Activated naive CD4-positive, alpha-beta T cell treated with anti-CD3 and anti-CD28 coated beads, Interleukin-2, amount 50 U/mL, for 24 hours (primary cell): ENCODE results near the gene HOXA10.

ENCODE experiments used
- H3K27ac Mint-ChIP-seq: one replicate; pipeline ENCODE4 v1.8.0; 2021; ENCODE audit warnings: mild to moderate bottlenecking, mixed read lengths
- H3K27me3 Mint-ChIP-seq: one replicate; pipeline ENCODE4 v1.8.0; 2021; ENCODE audit warnings: mixed read lengths
- H3K36me3 Mint-ChIP-seq: one replicate; pipeline ENCODE4 v1.8.0; 2021; ENCODE audit warnings: mixed read lengths
- H3K4me1 Mint-ChIP-seq: one replicate; pipeline ENCODE4 v1.8.0; 2021; ENCODE audit warnings: mixed read lengths
- H3K4me3 Mint-ChIP-seq: one replicate; pipeline ENCODE4 v1.8.0; 2021; ENCODE audit warnings: mild to moderate bottlenecking, mixed read lengths
- H3K9me3 Mint-ChIP-seq: one replicate; pipeline ENCODE4 v1.8.0; 2021; ENCODE audit warnings: mixed read lengths

Gene HOXA10

DNA sequence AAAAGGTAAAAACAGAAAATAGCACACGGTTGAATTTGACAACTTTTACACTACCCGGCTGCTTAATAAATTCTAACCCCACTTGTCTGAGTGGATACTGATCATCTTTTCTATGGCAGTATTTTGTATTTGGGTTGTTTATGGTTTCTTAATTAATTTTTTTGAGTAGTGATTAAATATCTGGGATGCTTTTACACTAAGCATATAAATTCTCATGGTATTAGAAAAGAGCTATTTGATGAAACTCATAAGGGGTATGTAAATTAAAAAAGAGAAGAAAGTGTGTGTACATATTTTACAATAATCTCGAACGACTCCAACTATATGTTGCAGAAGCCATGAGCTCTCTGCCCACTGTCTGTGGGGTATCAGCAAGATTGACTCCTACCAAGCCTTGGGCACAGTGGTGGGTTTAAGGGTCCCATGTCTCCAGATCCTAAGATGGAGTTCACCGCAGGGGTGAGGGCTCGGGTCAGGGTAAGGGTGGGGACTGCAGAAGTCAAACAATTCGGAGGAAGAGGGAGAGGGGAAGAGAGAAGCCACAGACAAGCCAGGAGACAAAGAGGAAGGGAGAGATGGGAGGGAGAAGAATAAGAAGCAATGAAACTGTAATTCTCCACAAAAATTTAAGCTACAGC lies 33.3 kb upstream of the HOXA10 start:
- peaks cover 23% of the 10 kb centered on the region for H3K4me1 Mint-ChIP-seq
- peaks cover 69% of the 10 kb centered on the region for H3K27me3 Mint-ChIP-seq
- no peak overlapping the region for H3K27ac Mint-ChIP-seq
- H3K4me3 Mint-ChIP-seq: no peak overlapping the region
- no peaks in the 10 kb centered on the region for H3K36me3 Mint-ChIP-seq
- H3K9me3 Mint-ChIP-seq: no peaks in the 10 kb centered on the region

GRCh38 chr7:27205325-27206280 lies 31.5 kb upstream of the HOXA10 start:
- no peaks in the 10 kb centered on the region for H3K36me3 Mint-ChIP-seq
- no peaks in the 10 kb centered on the region for H3K9me3 Mint-ChIP-seq
- peaks cover 70% of the 10 kb centered on the region for H3K27me3 Mint-ChIP-seq
- H3K4me3 Mint-ChIP-seq: peak overlapping the region; percentile 54
- H3K4me1 Mint-ChIP-seq: peaks cover 36% of the 10 kb centered on the region
- no peak overlapping the region for H3K27ac Mint-ChIP-seq

DNA sequence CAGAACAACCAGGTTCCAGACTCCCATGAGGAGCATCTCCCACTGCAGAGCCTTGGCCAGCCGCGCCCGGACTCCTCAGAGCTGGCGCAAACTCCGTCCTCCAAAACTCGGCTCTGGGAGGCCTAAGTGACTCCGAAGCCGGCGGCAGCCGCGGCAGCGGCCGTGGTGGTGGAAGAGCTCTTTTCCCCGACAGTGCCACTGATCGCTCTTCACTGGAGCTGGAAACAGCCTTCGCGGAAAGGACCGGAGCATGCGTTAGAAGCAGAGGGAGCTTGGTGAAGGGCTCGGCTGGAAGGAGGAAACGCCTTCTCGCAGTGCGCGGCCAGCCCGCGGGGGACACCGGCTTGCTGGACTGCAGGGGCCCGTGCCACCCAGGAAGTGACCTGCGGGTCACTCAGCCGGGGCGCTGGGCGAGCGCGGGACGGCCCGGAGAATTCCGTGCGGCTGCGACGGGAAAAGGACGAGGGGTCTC lies 30.8 kb upstream of the HOXA10 start:
- H3K27me3 Mint-ChIP-seq: peaks cover 67% of the 10 kb centered on the region
- no peaks in the 10 kb centered on the region for H3K36me3 Mint-ChIP-seq
- H3K4me3 Mint-ChIP-seq: no peak overlapping the region
- no peaks in the 10 kb centered on the region for H3K9me3 Mint-ChIP-seq
- peaks cover 34% of the 10 kb centered on the region for H3K4me1 Mint-ChIP-seq
- H3K27ac Mint-ChIP-seq: no peak overlapping the region

- peaks cover 36% of the 10 kb centered on the region for H3K4me1 Mint-ChIP-seq
- H3K36me3 Mint-ChIP-seq: no peaks in the 10 kb centered on the region
- H3K9me3 Mint-ChIP-seq: no peaks in the 10 kb centered on the region
- no peak overlapping the region for H3K4me3 Mint-ChIP-seq
- H3K27ac Mint-ChIP-seq: no peak overlapping the region
- H3K27me3 Mint-ChIP-seq: peaks cover 65% of the 10 kb centered on the region
Observed at GRCh38 chr7:27203964-27204594, 30.0 kb upstream of the HOXA10 start.

- peak overlapping the region; percentile 23 for H3K27ac Mint-ChIP-seq
- H3K9me3 Mint-ChIP-seq: no peaks in the 10 kb centered on the region
- H3K36me3 Mint-ChIP-seq: no peaks in the 10 kb centered on the region
- H3K4me3 Mint-ChIP-seq: no peak overlapping the region
- H3K4me1 Mint-ChIP-seq: peaks cover 41% of the 10 kb centered on the region
- peaks cover 63% of the 10 kb centered on the region for H3K27me3 Mint-ChIP-seq
Observed at GRCh38 chr7:27203365-27203953, 29.3 kb upstream of the HOXA10 start.

DNA sequence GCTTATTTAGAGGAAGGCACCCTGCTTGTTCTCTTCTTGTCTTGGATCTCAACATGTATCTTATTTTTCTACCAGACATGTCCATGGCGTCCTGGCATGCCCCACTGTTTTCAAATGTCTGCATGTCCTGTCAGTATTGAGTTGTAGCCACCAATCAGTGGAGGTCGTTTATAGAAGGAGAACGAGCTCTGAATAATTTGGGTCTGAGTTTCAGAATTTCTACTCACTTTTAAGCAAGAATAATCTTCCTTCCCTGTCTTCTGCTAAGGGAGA lies 28.7 kb upstream of the HOXA10 start:
- H3K9me3 Mint-ChIP-seq: no peaks in the 10 kb centered on the region
- peaks cover 46% of the 10 kb centered on the region for H3K4me1 Mint-ChIP-seq
- H3K36me3 Mint-ChIP-seq: no peaks in the 10 kb centered on the region
- H3K4me3 Mint-ChIP-seq: no peak overlapping the region
- H3K27me3 Mint-ChIP-seq: peaks cover 66% of the 10 kb centered on the region
- H3K27ac Mint-ChIP-seq: no peak overlapping the region

DNA sequence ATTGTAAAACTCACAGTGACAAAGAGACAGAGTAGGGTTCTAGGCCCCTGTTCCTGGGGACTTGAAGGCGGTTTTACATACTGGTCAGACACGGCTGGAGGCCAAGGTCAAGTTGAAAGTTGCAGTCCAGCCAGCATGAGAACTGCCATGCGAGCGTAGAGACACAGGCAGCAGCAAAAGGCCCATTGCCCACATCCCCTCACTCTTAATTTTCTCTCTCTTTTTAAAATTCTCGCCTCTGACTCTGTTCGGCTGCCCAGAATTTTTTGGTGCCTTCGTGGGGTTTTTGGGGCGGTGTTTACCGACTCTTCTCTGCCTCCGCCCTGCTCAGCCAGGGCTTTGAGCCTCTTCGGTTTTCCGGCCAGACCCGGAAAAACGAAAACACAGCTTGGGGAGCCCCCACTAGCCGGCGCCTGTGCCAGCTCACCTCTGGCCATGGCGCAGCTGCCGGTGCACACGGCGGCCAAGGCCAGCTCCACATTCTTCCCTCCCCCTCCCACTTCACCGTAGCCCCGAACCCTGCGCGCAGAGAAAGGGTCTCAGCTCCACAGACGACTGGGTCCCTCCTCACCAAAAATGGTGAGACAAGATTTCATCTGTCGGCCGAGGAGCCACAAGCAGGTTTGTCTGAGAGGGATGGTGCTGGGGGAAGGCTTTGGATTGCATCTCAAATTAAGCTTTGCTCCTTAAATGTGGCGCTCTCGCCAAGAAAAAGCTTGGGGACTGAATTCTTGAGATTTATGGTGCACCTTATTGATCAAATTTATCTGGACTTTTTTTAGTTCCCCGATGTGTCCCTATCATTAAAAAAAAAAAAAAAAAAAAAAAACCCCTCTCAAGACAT lies 28.1 kb upstream of the HOXA10 start:
- Mint-ChIP-seq H3K9me3 (no peaks in the 10 kb centered on the region), H3K27ac (no peak overlapping the region), H3K36me3 (no peaks in the 10 kb centered on the region), H3K4me3 (no peak overlapping the region), H3K4me1 (peaks cover 46% of the 10 kb centered on the region), H3K27me3 (peaks cover 68% of the 10 kb centered on the region)

DNA sequence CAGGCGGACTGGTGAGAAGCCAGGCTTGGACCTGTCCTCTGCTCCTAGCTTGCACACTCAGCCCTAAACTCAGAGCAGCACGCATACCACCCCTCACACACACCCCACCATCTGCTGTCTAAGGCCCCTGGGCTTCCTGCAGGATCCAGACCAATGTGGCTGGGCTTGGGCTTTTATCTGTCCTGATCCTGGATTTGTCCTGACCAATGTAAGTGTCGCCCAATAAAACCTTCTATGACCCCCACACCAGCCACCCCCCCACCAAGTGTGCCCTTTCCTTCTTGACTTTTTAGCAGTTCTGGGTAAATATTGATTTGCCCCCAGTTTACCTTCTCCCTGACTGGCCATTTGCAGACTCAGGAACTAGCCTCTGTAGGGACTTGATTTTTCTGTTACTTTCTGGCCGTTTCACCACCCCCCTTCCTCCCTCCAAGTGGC lies 27.5 kb upstream of the HOXA10 start:
- Mint-ChIP-seq H3K27me3 (peaks cover 65% of the 10 kb centered on the region), H3K27ac (no peak overlapping the region), H3K4me1 (peaks cover 46% of the 10 kb centered on the region), H3K4me3 (no peak overlapping the region), H3K36me3 (no peaks in the 10 kb centered on the region), H3K9me3 (no peaks in the 10 kb centered on the region)

DNA sequence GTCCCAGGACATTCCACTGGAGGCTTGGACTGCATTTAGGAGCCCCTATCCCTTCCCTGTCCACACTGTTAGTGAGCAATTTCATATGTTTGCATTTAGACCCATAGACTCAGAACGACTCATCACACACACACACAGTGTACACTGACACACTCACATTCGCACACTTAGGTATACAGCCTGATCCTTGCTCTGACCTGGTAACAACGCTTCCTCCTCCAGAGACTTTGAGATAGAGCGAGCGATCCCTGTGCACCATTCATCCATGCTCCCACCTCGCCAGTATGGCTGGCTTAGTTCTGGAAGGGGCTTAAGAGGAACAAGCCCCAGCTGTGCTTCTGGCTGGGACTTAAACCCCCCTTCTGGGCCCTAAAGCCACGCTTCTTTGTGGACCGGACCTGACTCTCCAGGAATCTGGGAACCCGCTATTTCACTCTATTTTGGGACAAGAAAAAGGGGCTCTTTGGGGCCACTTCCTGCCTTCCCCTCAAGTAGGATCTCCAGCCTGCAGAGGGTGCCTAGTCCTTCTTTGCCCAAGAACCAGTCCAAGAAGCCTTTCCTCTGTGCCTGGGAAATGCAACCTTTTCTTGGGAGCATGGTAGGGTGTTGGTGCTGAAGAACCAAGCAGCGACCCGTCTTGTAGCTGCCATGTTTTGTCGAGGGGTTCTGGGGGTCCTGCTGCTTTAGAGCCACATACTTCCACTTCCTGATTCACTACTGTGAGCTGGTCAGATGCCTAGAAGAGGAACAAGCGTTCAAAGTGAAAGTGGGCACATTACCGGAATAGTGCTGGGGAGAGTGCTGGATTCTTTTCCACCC lies 26.9 kb upstream of the HOXA10 start:
- no peaks in the 10 kb centered on the region for H3K9me3 Mint-ChIP-seq
- no peak overlapping the region for H3K27ac Mint-ChIP-seq
- peaks cover 65% of the 10 kb centered on the region for H3K27me3 Mint-ChIP-seq
- H3K4me1 Mint-ChIP-seq: peaks cover 44% of the 10 kb centered on the region
- H3K4me3 Mint-ChIP-seq: peak overlapping the region; percentile 64
- no peaks in the 10 kb centered on the region for H3K36me3 Mint-ChIP-seq

DNA sequence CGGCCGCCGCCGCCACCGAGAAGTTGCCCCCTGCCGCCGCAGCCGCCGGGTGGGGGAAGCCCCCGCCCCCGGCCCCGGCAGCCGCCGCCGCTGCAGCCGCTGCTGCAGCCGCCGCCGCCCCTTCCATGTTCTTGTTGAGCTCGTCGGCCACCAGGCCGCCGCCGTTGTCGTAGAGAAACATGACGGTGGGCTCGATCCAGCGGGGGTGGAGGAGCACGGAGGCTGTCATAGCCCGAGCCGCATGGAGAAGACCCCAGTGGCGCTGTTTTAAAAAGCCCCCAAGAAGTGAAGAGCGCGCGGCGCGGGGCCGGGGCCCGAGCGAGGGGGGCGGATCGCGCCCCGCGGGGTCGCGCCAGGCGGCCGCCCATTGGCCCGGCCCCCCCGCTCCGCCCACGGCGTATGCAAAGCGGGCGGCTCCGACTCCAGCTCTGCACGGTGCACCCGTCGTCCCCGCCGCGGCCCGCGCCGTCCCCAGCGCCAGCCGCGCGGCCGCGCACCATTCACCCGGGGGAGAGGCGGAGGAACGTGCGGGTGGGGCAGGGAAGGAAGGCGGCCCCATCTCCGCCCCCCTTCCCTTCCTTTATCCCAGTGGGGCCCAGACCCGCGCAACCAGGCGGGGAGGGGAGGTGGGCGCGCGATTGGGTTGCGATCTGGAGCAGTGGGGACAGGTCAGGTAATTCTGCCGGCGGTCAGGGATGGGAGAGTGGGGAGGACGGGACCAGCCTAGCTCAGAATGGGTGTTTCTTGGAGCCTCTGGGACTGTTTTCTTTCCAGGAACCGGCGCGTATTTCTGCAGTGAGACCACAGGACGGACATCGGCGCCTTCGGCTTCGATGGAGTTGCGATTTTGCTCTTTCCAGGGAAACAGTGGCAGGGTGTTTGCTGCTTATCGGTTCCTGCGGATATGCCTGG lies 26.0 kb upstream of the HOXA10 start, which contains the start of gene HOXA13:
Gene HOXA13 (minus strand): TSS at position 243 of the 912 bp plus-strand sequence. CDS start 14 bp downstream, at position 229.
- H3K9me3 Mint-ChIP-seq: no peaks in the 10 kb centered on the region
- H3K27me3 Mint-ChIP-seq: peaks cover 64% of the 10 kb centered on the region
- H3K4me1 Mint-ChIP-seq: peaks cover 38% of the 10 kb centered on the region
- no peaks in the 10 kb centered on the region for H3K36me3 Mint-ChIP-seq
- no peak within 1 kb of the TSS for H3K27ac Mint-ChIP-seq
- peak within 1 kb of the TSS; percentile 82 for H3K4me3 Mint-ChIP-seq

- Mint-ChIP-seq H3K9me3 (no peaks in the 10 kb centered on the region), H3K4me1 (peaks cover 33% of the 10 kb centered on the region), H3K4me3 (peak overlapping the region; percentile 77), H3K27ac (no peak overlapping the region), H3K36me3 (no peaks in the 10 kb centered on the region), H3K27me3 (peaks cover 66% of the 10 kb centered on the region)
Observed at GRCh38 chr7:27198871-27199801, 25.0 kb upstream of the HOXA10 start.

DNA sequence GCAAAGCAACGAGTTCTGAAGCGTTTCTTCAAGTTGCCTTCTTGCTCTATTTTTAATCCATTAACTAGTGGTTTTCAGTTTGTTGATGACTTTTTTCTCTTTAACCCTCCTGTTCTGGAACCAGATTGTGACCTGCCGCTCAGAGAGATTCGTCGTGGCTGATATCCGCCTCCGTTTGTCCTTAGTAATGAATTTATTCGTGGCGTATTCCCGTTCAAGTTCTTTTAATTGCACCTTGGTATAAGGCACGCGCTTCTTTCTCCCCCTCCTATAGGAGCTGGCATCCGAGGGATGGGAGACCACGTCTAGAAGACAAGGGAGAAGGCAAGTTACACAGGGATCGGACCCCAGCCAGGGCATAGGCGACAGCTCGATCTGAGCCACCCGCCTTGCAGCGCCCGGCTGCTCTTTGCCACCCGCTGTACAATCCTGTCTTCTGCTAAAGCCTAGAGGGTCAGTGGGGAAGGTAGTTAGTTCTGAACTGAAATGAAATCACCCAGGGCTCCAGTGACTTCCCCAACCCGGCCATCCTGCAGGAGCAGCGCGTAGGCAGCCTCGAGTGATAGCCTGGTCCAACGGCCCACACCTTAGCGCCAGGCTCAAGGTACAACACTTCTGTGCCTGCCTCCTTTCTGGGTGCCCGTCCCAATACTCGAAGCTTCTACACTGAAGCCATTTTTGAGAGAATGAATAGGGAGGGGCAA lies 24.2 kb upstream of the HOXA10 start:
- Mint-ChIP-seq H3K27ac (peak overlapping the region; percentile 4), H3K4me3 (peak overlapping the region; percentile 42), H3K4me1 (peaks cover 38% of the 10 kb centered on the region)

More for the DNA sequence above, 24.2 kb upstream of the HOXA10 start:
- H3K36me3 Mint-ChIP-seq: no peaks in the 10 kb centered on the region
- H3K27me3 Mint-ChIP-seq: peaks cover 70% of the 10 kb centered on the region
- no peaks in the 10 kb centered on the region for H3K9me3 Mint-ChIP-seq
